ENCODE data around the gene CRACDL.

Gene CRACDL

GRCh38 chr2:98924910-98925309 lies 11.1 kb downstream of the CRACDL start:
- DNase-seq = no peak

- no peak for DNase-seq
Measured at GRCh38 chr2:98924038-98924830, 11.8 kb downstream of the CRACDL start.

- no peak for DNase-seq
Measured at GRCh38 chr2:98923244-98923940, 12.6 kb downstream of the CRACDL start.

GRCh38 chr2:98921062-98921461 lies 15.0 kb downstream of the CRACDL start:
- no peak for DNase-seq

DNA sequence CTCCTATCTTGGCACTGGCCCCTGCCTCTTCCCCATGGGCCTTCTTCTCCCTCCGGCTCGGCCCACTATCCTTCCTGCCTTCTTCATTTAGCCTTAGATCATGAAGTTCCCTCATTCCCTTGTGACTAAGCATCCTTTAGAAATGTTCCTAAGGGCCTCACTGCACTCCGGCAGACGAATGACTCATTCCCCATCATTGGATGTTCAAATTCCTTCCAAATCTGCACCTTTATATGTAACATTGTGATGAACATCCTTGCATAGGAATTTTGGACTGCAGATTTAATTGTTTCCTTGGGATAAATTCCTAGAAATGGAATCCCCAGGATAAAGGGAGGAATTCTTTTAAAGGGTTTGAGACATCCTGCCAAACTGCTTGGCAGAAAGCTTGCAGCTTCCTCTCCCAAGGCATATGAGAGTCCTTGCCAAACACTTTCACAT lies 19.0 kb downstream of the CRACDL start:
- no peak for DNase-seq

DNA sequence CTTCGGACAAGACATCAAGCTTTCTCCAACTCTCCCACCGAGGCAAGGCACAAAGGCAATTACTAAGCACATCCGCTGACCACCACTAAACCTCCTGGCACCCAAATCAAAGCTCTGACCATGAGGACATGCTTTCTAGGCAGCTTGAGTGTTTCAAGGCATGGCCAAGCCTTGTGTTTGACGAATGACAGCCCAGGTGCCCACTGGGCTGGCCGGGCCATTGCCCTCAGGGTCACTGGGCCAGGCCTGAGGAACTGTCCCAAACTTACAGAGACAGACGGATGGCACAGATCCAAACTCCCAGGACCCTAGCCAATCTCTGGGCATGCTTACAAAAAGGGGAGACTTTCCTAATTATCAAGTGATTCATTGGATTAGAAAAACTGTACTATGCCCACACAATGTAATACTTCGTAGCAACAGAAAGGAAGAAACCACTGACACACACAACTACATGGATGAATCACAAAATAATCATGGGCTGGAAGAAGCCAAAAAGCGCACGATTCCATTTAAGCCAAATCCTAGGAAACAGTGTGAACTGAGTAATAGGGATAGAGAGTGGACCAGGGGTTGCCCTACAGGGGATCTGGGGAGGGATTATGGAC lies 20.2 kb downstream of the CRACDL start:
- DNase-seq = no peak

GRCh38 chr2:98914713-98915580 lies 21.1 kb downstream of the CRACDL start:
- DNase-seq = no peak

GRCh38 chr2:98913916-98914712 lies 21.9 kb downstream of the CRACDL start:
- DNase-seq = no peak

GRCh38 chr2:98912957-98913915 lies 22.8 kb downstream of the CRACDL start:
- DNase-seq = no peak

DNA sequence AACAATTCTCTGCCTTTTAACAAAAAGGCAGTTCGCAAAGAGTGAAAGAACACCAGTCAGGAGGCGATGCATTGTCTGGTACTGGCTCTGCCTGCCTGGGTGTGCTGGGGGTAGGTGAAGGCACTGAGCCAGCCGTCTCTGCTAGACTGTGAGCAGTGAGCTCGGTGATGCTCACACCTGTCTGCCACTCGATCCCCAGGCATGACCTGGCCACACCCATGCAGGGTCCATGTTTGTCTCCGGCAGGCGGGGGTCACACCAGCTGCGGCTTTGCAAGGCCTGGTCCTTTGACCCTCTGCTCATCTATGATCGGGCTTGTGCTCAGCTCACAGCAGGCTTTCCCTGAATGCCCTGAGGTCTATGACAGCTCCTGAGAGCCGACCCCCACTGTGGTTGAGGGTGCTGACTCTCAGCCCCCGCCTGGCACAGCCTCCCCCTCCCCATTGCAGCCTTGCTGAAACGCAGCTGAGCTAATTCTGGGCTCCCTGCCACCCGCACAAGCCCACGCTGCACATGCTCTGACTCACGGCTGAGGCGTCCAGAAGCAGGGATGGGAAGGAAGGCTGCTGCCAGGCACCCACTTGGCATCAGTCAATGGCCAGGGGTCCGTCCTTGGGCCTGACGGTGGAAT lies 23.7 kb downstream of the CRACDL start:
- DNase-seq = no peak

GRCh38 chr2:98911376-98912154 lies 24.5 kb downstream of the CRACDL start:
- no peak for DNase-seq

GRCh38 chr2:98911126-98911375 lies 25.0 kb downstream of the CRACDL start:
- DNase-seq = no peak

- DNase-seq = no peak
Measured at GRCh38 chr2:98910349-98911125, 25.5 kb downstream of the CRACDL start.

- DNase-seq = no peak
Measured at GRCh38 chr2:98909317-98910211, 26.5 kb downstream of the CRACDL start.

DNA sequence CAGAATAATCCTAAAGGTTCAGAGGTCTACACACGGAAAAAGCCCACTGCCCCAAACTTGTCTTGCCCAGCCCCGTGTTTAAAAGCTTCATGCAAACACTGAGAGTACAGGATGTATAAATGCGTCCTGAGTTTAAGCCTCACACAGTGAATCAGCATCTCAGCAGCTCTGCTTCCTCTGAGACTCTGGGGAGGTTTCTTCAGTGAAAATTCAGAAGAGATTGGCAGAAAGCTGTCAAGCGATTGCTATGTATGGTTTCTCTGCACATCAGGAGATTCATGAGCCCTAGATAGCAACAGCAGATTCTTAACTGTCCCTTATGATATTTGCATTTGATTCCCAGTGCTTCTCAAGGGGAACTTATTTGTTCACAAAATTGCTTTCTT lies 27.1 kb downstream of the CRACDL start:
- no peak for DNase-seq

GRCh38 chr2:98907966-98908905 lies 27.8 kb downstream of the CRACDL start:
- DNase-seq = no peak

GRCh38 chr2:98907385-98907784 lies 28.6 kb downstream of the CRACDL start:
- DNase-seq = no peak
